ENCODE measurements around the gene CHI3L1. TPM values are rescaled to one million over a fixed set of nuclear protein-coding genes. Genes with fewer than 3 reads are reported as not detected.

Gene CHI3L1
- total RNA-seq, 2 donors from 2014 or later, result 0.68 to 5.0 TPM

DNA sequence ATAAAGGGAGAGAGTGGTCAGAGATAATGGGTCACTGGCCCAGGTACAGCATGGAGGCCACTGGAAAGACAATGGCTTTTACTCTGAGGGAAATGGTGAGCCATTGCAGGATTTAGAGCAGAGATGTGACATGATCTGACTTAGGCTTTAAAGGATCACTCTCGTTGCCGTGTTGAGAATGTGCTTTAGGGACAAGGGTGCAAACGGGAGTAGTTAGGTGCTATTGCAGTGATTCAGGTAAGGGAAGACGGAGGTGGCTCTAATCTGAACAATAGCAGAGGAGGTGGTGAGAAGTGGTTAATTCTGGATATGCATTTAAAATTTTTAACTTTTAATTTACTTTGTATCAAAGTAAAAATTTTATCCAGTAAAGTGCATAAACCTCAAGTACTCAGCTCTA, 49.2 kb downstream of the CHI3L1 start:
- H3K27ac ChIP-seq, result no peak overlapping the region
- H3K4me1 ChIP-seq (ENCODE audit: control insufficient read depth in 1 of 2, low read depth in 2 of 2), result no peaks in the 10 kb centered on the region
- no peak for TF ChIP-seq CTCF (IDR thresholded peaks at IDR 0.05)
- DNase-seq (ENCODE audit: low spot score), result no peak
- no peaks in the 10 kb centered on the region for H3K9me3 ChIP-seq
- H3K27me3 ChIP-seq (replicated peaks; ENCODE audit: insufficient read depth), result no peaks in the 10 kb centered on the region
- no peak overlapping the region for H3K4me3 ChIP-seq
- ATAC-seq (ENCODE audit: insufficient number of reproducible peaks, low FRiP score, low read depth), result no peak
- H3K36me3 ChIP-seq, result no peaks in the 10 kb centered on the region

DNA sequence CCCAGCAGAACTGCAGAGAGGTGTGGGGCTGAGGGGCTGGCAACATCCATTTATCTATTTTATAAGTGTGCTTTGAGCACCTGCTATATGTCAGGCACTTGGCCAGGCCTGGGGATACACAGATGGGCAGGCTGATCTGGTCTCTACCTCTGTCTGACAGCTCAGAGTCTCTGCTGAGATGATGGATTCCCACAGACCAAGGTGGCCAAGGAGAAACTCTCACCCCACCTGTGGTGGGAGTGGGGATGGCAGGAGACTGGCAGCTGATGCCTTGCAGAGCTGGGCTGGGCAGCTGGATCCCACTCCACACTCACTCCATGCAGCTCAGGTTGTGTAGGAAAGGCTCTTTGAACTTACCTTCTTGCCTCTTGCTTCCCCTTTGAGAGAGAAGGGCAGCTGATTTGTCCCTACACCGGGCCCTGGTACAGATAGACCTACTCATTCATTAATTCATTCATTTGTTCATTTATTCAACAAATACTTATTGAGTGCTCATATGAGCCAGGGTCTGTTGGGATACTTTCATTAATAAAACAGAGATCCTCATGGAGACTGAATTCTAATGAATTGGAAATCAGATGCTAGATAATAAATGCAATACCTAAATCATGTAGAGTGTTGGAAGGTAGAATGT, 50.0 kb downstream of the CHI3L1 start:
- ATAC-seq (ENCODE audit: insufficient number of reproducible peaks, low FRiP score, low read depth), result no peak
- no peaks in the 10 kb centered on the region for H3K36me3 ChIP-seq
- no peak overlapping the region for H3K27ac ChIP-seq
- no peaks in the 10 kb centered on the region for H3K9me3 ChIP-seq
- H3K27me3 ChIP-seq (replicated peaks; ENCODE audit: insufficient read depth), result no peaks in the 10 kb centered on the region
- TF ChIP-seq CTCF (IDR thresholded peaks at IDR 0.05), result no peak
- no peak overlapping the region for H3K4me3 ChIP-seq
- no peaks in the 10 kb centered on the region for H3K4me1 ChIP-seq (ENCODE audit: control insufficient read depth in 1 of 2, low read depth in 2 of 2)
- DNase-seq (ENCODE audit: low spot score), result no peak

GRCh38 chr1:203135636-203136305, 50.7 kb downstream of the CHI3L1 start:
- Histone ChIP-seq H3K36me3 (no peaks in the 10 kb centered on the region), H3K27me3 (replicated peaks; ENCODE audit: insufficient read depth) (no peaks in the 10 kb centered on the region), H3K4me1 (ENCODE audit: control insufficient read depth in 1 of 2, low read depth in 2 of 2) (no peaks in the 10 kb centered on the region), H3K9me3 (no peaks in the 10 kb centered on the region), H3K27ac (no peak overlapping the region), H3K4me3 (no peak overlapping the region)
- ATAC-seq (ENCODE audit: insufficient number of reproducible peaks, low FRiP score, low read depth) (no peak), DNase-seq (ENCODE audit: low spot score) (no peak)
- TF ChIP-seq CTCF (IDR thresholded peaks at IDR 0.05), result no peak

DNA sequence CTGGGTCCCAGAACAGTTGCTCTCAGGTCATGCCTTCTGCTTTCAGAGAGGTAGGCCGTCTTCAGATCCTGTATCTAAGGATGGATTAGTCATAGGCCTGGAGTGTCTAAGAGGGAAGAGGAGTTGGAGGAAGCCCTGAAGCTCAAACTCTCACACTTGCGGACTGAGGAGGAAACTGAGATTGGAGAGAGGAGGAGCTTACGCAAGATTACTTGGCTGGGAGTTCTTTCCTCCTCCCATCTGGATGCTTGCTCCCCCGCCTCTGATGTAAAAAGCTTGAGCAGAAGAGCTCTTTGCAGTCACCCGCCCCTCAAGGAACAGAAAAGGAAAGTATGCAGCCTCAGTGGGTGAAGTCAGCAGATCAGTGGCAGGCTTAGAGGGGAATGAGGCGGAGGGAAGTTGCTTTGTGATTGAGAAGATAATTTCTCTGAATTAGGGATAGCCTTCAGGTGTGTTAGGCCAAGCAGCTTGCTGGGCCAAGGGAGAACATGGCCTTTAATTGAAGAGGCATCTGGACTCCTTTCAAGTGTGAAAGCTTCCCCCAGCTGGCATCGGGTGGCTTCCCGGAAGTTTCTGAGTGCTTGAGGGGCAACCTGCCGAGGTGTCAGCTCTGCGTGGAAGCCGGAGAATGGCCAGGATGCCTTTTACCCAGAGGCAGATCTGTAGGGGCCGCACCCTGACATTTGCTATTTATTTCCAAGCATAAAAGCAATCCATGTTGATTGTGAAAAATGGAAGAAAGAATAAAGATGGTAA, 52.4 kb downstream of the CHI3L1 start:
- no peak overlapping the region for H3K27ac ChIP-seq
- no peaks in the 10 kb centered on the region for H3K27me3 ChIP-seq (replicated peaks; ENCODE audit: insufficient read depth)
- H3K4me3 ChIP-seq, result no peak overlapping the region
- ATAC-seq (ENCODE audit: insufficient number of reproducible peaks, low FRiP score, low read depth) (no peak), DNase-seq (ENCODE audit: low spot score) (no peak)
- H3K9me3 ChIP-seq, result no peaks in the 10 kb centered on the region
- no peak for TF ChIP-seq CTCF (IDR thresholded peaks at IDR 0.05)
- H3K4me1 ChIP-seq (ENCODE audit: control insufficient read depth in 1 of 2, low read depth in 2 of 2), result peaks cover 0 to 3% of the 10 kb centered on the region in 2 donors
- no peaks in the 10 kb centered on the region for H3K36me3 ChIP-seq

GRCh38 chr1:203131548-203132200, 54.8 kb downstream of the CHI3L1 start:
- no peaks in the 10 kb centered on the region for H3K36me3 ChIP-seq
- H3K27ac ChIP-seq, result no peak overlapping the region
- DNase-seq (ENCODE audit: low spot score) (no peak), ATAC-seq (ENCODE audit: insufficient number of reproducible peaks, low FRiP score, low read depth) (no peak)
- H3K9me3 ChIP-seq, result no peaks in the 10 kb centered on the region
- no peak for TF ChIP-seq CTCF (IDR thresholded peaks at IDR 0.05)
- no peaks in the 10 kb centered on the region for H3K27me3 ChIP-seq (replicated peaks; ENCODE audit: insufficient read depth)
- H3K4me3 ChIP-seq, result no peak overlapping the region
- peaks cover 14 to 19% of the 10 kb centered on the region in 2 donors for H3K4me1 ChIP-seq (ENCODE audit: control insufficient read depth in 1 of 2, low read depth in 2 of 2)
